GM12865 (cell line): ENCODE measurements around the gene PRKACB.

ENCODE experiments used
- DNase-seq: peaks from one replicate; pipeline ENCODE4 v3.0.0; 2010; ENCODE audit warnings: low read depth
- H3K4me3 ChIP-seq: 2 replicates; pipeline ENCODE4 v1.5.1; 2011; ENCODE audit warnings: mild to moderate bottlenecking, low read depth, low read length, control low read depth
- CTCF ChIP-seq: IDR thresholded peaks from 2 replicates; pipeline ENCODE4 v1.5.1; 2011; ENCODE audit warnings: low read length, control low read depth, low read depth, inconsistent platforms; ENCODE audit not compliant: insufficient read depth; ENCODE audit errors: missing control alignments

PRKACB gene

GRCh38 chr1:84264961-84265360, 120.9 kb downstream of the PRKACB start:
- DNase-seq = no peak
- no peak for TF ChIP-seq CTCF

GRCh38 chr1:84265867-84266266, 121.8 kb downstream of the PRKACB start:
- TF ChIP-seq CTCF = no peak
- no peak for DNase-seq
- no peak overlapping the region for H3K4me3 ChIP-seq

More at GRCh38 chr1:84264961-84265360, 120.9 kb downstream of the PRKACB start:
- no peak overlapping the region for H3K4me3 ChIP-seq

- TF ChIP-seq CTCF = no peak
- no peak overlapping the region for H3K4me3 ChIP-seq
- DNase-seq = no peak
Measured at GRCh38 chr1:84266748-84267147, 122.7 kb downstream of the PRKACB start.

GRCh38 chr1:84267476-84267875, 123.4 kb downstream of the PRKACB start:
- TF ChIP-seq CTCF = no peak
- no peak for DNase-seq
- H3K4me3 ChIP-seq = no peak overlapping the region

GRCh38 chr1:84268346-84268745, 124.3 kb downstream of the PRKACB start:
- H3K4me3 ChIP-seq = no peak overlapping the region
- no peak for DNase-seq
- TF ChIP-seq CTCF = no peak

GRCh38 chr1:84269306-84269705, 125.2 kb downstream of the PRKACB start:
- DNase-seq = no peak
- H3K4me3 ChIP-seq = no peak overlapping the region
- no peak for TF ChIP-seq CTCF

- no peak for TF ChIP-seq CTCF
- peak; percentile 66 for DNase-seq
- peak overlapping the region; percentile 27 for H3K4me3 ChIP-seq
Measured at GRCh38 chr1:84271441-84272151, 127.5 kb downstream of the PRKACB start.
